Astrocyte (in vitro differentiated cells and primary cell): ENCODE measurements around the gene SCYGR1. TPM values are rescaled to one million over a fixed set of nuclear protein-coding genes. Genes with fewer than 3 reads are reported as not detected.

Experiments
- DNase-seq: peaks from one replicate; pipeline ENCODE4 v3.0.0-alpha.2; 2010; ENCODE audit warnings: low read depth
- FAIRE-seq: peaks from 2 replicates; lab custom pipeline; 2011; peaks lifted over from hg19 to GRCh38; lab: Jason Lieb, UNC
- H2AFZ ChIP-seq: 2 replicates; pipeline ENCODE4 v1.6.0; 2012; ENCODE audit warnings: low read depth, low read length, inconsistent platforms
- H3K27ac ChIP-seq: 2 replicates; pipeline ENCODE4 v1.5.1; 2011; ENCODE audit warnings: low read depth, low read length, inconsistent platforms
- H3K27me3 ChIP-seq: 2 replicates; pipeline ENCODE4 v1.6.0; 2011; ENCODE audit warnings: low read length, inconsistent platforms; ENCODE audit not compliant: insufficient read depth
- H3K36me3 ChIP-seq: 2 replicates; pipeline ENCODE4 v1.5.1; 2011; ENCODE audit warnings: low read length, inconsistent platforms; ENCODE audit not compliant: insufficient read depth
- H3K4me1 ChIP-seq: 2 replicates; pipeline ENCODE4 v1.5.1; 2011; ENCODE audit warnings: low read length, inconsistent platforms; ENCODE audit not compliant: insufficient read depth
- H3K4me2 ChIP-seq: 2 replicates; pipeline ENCODE4 v1.6.0; 2012; ENCODE audit warnings: low read length, inconsistent platforms
- H3K4me3 ChIP-seq: 2 replicates; pipeline ENCODE4 v1.5.1; 2011; ENCODE audit warnings: low read depth, mild to moderate bottlenecking, low read length, inconsistent platforms; ENCODE audit not compliant: insufficient read depth
- H3K79me2 ChIP-seq: 2 replicates; pipeline ENCODE4 v1.6.0; 2012; ENCODE audit warnings: mild to moderate bottlenecking, low read length, inconsistent platforms; ENCODE audit not compliant: insufficient read depth
- H3K9ac ChIP-seq: 2 replicates; pipeline ENCODE4 v1.6.0; 2012; ENCODE audit warnings: mild to moderate bottlenecking, low read length, inconsistent platforms
- H3K9me3 ChIP-seq: 2 replicates; pipeline ENCODE4 v1.5.1; 2012; ENCODE audit warnings: low read depth, mild to moderate bottlenecking, low read length, inconsistent platforms; ENCODE audit not compliant: insufficient read depth
- H4K20me1 ChIP-seq: 2 replicates; pipeline ENCODE4 v1.6.0; 2012; ENCODE audit warnings: low read length, inconsistent platforms; ENCODE audit not compliant: insufficient read depth
- H3K27ac Mint-ChIP-seq: one replicate; pipeline ENCODE4 v1.8.0; 2021; ENCODE audit warnings: mild to moderate bottlenecking, mixed read lengths; ENCODE audit not compliant: unreplicated experiment
- H3K27me3 Mint-ChIP-seq: one replicate; pipeline ENCODE4 v1.8.0; 2021; ENCODE audit warnings: low read depth, mixed read lengths; ENCODE audit not compliant: unreplicated experiment
- H3K36me3 Mint-ChIP-seq: one replicate; pipeline ENCODE4 v1.8.0; 2021; ENCODE audit warnings: low read depth, mixed read lengths; ENCODE audit not compliant: unreplicated experiment
- H3K4me1 Mint-ChIP-seq: one replicate; pipeline ENCODE4 v1.8.0; 2021; ENCODE audit warnings: low read depth, mixed read lengths; ENCODE audit not compliant: unreplicated experiment
- H3K4me3 Mint-ChIP-seq: one replicate; pipeline ENCODE4 v1.8.0; 2021; ENCODE audit warnings: mild to moderate bottlenecking, moderate library complexity, mixed read lengths; ENCODE audit not compliant: unreplicated experiment
- H3K9me3 Mint-ChIP-seq: one replicate; pipeline ENCODE4 v1.8.0; 2021; ENCODE audit warnings: mild to moderate bottlenecking, mixed read lengths; ENCODE audit not compliant: unreplicated experiment
- CTCF ChIP-seq: IDR thresholded peaks from 2 replicates; pipeline ENCODE4 v1.5.1; 2011; ENCODE audit warnings: low read depth, mild to moderate bottlenecking, inconsistent platforms, low read length, moderate library complexity; ENCODE audit not compliant: insufficient read depth
- EZH2 ChIP-seq: IDR thresholded peaks from 2 replicates; pipeline ENCODE4 v1.6.1; 2012; ENCODE audit warnings: mild to moderate bottlenecking, low read length, inconsistent platforms; ENCODE audit not compliant: insufficient read depth
- total RNA-seq: library from RNA; stranded (reverse); gene quantifications from 2 replicates; pipeline ENCODE4 v1.2.1, GENCODE V29; 2021

Gene SCYGR1
- total RNA-seq, 1 donor from 2014 or later, result not detected

DNA sequence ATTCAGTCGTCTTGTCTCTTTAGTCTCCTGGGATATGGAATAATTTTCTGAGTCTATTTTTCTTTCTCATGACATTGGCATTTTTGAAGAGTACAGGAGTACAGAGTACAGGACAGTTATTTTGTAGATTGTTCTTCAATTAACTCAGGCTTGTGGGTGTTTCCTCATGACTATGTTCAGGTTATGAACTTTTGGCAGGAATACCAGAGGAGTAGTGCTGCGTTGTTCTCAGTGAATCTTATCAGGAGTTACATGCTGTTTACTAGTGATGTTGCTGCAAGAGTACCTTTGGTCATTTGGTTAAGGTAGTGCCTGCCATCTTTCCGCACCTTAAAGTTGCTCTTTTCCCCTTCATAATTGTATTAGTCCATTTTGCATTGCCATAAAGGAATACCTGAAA lies 42.9 kb upstream of the SCYGR1 start:
- H3K9me3 ChIP-seq, result peaks cover 9% of the 10 kb centered on the region
- H3K27ac Mint-ChIP-seq, result no peak overlapping the region
- H3K4me1 ChIP-seq, result no peaks in the 10 kb centered on the region
- H3K4me2 ChIP-seq, result no peak overlapping the region
- no peak overlapping the region for H3K4me3 Mint-ChIP-seq
- no peak overlapping the region for H3K4me3 ChIP-seq
- peaks cover 6% of the 10 kb centered on the region for H3K4me1 Mint-ChIP-seq
- H3K27me3 Mint-ChIP-seq, result no peaks in the 10 kb centered on the region
- FAIRE-seq (no peak), DNase-seq (no peak)
- H2AFZ ChIP-seq, result no peak overlapping the region
- no peak overlapping the region for H3K9ac ChIP-seq
- no peaks in the 10 kb centered on the region for H3K36me3 ChIP-seq
- H3K9me3 Mint-ChIP-seq, result peaks cover 12% of the 10 kb centered on the region
- TF ChIP-seq EZH2 (no peak), CTCF (no peak)
- no peaks in the 10 kb centered on the region for H4K20me1 ChIP-seq
- H3K79me2 ChIP-seq, result no peaks in the 10 kb centered on the region
- H3K27me3 ChIP-seq, result no peaks in the 10 kb centered on the region
- H3K36me3 Mint-ChIP-seq, result peaks cover 1% of the 10 kb centered on the region
- no peak overlapping the region for H3K27ac ChIP-seq

- Mint-ChIP-seq H3K4me3 (no peak overlapping the region), H3K36me3 (peaks cover 1% of the 10 kb centered on the region), H3K27me3 (no peaks in the 10 kb centered on the region), H3K4me1 (peaks cover 6% of the 10 kb centered on the region), H3K9me3 (peaks cover 11% of the 10 kb centered on the region), H3K27ac (no peak overlapping the region)
- no peaks in the 10 kb centered on the region for H3K27me3 ChIP-seq
- no peak overlapping the region for H3K27ac ChIP-seq
- H3K79me2 ChIP-seq, result no peaks in the 10 kb centered on the region
- DNase-seq (no peak), FAIRE-seq (no peak)
- H3K4me3 ChIP-seq, result no peak overlapping the region
- peak overlapping the region; percentile 2 for H2AFZ ChIP-seq
- H4K20me1 ChIP-seq, result no peaks in the 10 kb centered on the region
- H3K4me2 ChIP-seq, result no peak overlapping the region
- no peak overlapping the region for H3K9ac ChIP-seq
- TF ChIP-seq EZH2, result no peak
- H3K36me3 ChIP-seq, result no peaks in the 10 kb centered on the region
- H3K9me3 ChIP-seq, result peaks cover 9% of the 10 kb centered on the region
- no peaks in the 10 kb centered on the region for H3K4me1 ChIP-seq
These were observed 41.1 kb upstream of the SCYGR1 start for GRCh38 chr2:227428731-227429285.

DNA sequence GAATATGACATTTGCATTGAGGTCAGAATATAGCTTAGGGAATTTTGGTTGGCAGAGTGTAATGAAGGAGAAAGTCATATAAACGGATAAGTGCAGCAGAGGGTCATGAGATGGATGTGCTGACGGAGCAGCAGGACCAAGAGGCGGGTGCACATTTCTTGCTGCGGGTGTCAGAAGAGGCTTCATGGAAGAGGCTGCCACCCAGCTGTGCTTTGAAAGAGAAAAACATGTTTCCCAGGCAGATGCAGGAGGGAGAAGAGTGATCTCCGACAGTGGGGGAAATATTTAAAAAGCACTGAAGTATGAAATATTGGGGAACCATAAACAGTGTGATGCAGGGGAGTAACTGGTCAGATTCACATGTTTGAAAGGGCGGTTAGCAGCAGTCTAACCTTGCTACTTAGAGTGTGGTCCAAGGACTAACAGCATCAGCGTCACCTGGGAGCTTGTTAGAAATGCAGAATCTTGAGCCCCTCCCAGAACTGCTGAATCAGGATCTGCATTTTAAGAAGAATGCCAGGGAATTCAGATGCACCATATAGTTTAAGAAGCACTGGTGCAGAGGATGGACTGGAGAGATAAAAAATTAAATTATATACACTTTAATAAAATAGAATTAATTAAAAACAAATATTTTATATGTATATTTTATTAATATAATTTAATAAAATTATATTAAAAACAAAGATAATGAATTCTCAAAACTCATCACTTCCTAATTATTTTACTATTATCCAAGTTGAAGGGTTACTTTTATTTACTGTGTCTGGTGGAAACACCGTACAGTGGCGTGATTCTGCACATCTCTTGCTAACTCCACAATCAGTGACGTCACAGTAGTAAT lies 36.1 kb upstream of the SCYGR1 start:
- Histone ChIP-seq H3K9me3 (no peaks in the 10 kb centered on the region), H3K36me3 (no peaks in the 10 kb centered on the region), H3K4me3 (no peak overlapping the region), H3K27me3 (no peaks in the 10 kb centered on the region), H4K20me1 (no peaks in the 10 kb centered on the region), H3K27ac (no peak overlapping the region), H3K9ac (no peak overlapping the region), H3K79me2 (no peaks in the 10 kb centered on the region), H3K4me1 (no peaks in the 10 kb centered on the region), H2AFZ (peak overlapping the region; percentile 41), H3K4me2 (no peak overlapping the region)
- TF ChIP-seq CTCF (no peak), EZH2 (no peak)
- Mint-ChIP-seq H3K36me3 (no peaks in the 10 kb centered on the region), H3K4me1 (peaks cover 2% of the 10 kb centered on the region), H3K27me3 (no peaks in the 10 kb centered on the region), H3K27ac (no peak overlapping the region), H3K9me3 (no peaks in the 10 kb centered on the region), H3K4me3 (no peak overlapping the region)
- FAIRE-seq, result no peak
- DNase-seq, result no peak
